Measurements from ENCODE around the gene TMPO.
A peak's percentile ranks its signal among the peaks of the same experiment; 100 is the strongest.

Gene TMPO, protein sequence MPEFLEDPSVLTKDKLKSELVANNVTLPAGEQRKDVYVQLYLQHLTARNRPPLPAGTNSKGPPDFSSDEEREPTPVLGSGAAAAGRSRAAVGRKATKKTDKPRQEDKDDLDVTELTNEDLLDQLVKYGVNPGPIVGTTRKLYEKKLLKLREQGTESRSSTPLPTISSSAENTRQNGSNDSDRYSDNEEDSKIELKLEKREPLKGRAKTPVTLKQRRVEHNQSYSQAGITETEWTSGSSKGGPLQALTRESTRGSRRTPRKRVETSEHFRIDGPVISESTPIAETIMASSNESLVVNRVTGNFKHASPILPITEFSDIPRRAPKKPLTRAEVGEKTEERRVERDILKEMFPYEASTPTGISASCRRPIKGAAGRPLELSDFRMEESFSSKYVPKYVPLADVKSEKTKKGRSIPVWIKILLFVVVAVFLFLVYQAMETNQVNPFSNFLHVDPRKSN

DNA sequence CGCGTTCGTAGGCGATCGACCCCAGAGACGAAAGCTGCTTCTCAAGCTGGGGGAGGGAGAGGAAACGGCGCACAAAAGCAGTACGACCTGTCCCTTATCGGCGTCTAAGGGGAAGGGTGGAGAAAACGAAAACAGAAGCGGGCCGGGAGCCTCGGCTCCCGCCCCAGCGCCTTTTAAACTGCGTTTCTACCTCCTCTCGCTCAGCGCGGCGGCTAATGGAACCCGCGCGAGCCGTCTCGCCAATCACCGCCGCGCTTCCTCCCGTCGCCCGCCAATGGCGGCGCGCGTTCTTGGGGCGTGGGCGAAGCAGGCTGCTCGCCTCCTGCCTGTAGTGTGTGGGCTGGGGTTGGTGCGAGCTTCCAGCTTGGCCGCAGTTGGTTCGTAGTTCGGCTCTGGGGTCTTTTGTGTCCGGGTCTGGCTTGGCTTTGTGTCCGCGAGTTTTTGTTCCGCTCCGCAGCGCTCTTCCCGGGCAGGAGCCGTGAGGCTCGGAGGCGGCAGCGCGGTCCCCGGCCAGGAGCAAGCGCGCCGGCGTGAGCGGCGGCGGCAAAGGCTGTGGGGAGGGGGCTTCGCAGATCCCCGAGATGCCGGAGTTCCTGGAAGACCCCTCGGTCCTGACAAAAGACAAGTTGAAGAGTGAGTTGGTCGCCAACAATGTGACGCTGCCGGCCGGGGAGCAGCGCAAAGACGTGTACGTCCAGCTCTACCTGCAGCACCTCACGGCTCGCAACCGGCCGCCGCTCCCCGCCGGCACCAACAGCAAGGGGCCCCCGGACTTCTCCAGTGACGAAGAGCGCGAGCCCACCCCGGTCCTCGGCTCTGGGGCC, at the start of gene TMPO:
TMPO (plus strand) TSS at position 304 of the 824 bp plus-strand sequence; CDS start at position 582, 278 bp downstream.
- TF ChIP-seq, protein P1, sequence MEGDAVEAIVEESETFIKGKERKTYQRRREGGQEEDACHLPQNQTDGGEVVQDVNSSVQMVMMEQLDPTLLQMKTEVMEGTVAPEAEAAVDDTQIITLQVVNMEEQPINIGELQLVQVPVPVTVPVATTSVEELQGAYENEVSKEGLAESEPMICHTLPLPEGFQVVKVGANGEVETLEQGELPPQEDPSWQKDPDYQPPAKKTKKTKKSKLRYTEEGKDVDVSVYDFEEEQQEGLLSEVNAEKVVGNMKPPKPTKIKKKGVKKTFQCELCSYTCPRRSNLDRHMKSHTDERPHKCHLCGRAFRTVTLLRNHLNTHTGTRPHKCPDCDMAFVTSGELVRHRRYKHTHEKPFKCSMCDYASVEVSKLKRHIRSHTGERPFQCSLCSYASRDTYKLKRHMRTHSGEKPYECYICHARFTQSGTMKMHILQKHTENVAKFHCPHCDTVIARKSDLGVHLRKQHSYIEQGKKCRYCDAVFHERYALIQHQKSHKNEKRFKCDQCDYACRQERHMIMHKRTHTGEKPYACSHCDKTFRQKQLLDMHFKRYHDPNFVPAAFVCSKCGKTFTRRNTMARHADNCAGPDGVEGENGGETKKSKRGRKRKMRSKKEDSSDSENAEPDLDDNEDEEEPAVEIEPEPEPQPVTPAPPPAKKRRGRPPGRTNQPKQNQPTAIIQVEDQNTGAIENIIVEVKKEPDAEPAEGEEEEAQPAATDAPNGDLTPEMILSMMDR (IDR thresholded peaks at IDR 0.05; ENCODE audit: low read depth, low read length, missing control alignments) = no peak
- H3K4me3 ChIP-seq (replicated peaks; ENCODE audit: low read depth, low read length) = peak within 1 kb of the TSS; percentile 91
- peak; percentile 68 for DNase-seq (ENCODE audit: extremely low read depth, low read depth)

DNA sequence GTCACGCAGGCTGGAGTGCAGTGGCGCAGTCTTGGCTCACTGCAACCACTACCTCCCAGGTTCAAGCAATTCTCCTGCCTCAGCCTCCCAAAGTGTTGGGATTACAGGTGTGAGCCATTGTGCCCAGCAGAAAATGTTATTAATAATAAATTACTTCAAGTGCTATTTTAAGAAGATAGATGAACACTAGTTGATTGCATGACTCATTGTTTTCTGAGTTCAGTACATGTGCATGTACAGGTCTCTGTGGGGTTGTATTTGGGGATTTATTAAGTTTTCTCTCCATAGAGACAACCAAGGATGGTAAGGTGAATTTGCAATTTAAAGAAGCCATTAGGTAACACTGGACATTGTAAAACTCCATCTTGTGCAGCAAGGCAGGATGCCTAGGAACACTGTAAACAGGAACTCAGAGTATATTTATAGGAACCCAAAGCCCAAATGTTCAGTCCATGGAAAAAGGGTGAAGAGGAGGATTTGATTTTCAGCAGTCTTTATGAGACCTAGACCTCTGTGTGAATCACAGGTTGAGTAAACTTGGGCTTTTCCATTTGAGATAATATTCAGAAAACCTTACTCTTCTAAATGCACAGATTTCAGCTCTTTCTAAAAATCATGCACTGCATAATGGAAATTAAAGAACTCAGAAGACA, 49.3 kb upstream of the TMPO start:
- TF ChIP-seq, protein P1 (IDR thresholded peaks at IDR 0.05; ENCODE audit: low read depth, low read length, missing control alignments) = no peak
- no peak for DNase-seq (ENCODE audit: extremely low read depth, low read depth)
- no peak overlapping the region for H3K4me3 ChIP-seq (replicated peaks; ENCODE audit: low read depth, low read length)

DNA sequence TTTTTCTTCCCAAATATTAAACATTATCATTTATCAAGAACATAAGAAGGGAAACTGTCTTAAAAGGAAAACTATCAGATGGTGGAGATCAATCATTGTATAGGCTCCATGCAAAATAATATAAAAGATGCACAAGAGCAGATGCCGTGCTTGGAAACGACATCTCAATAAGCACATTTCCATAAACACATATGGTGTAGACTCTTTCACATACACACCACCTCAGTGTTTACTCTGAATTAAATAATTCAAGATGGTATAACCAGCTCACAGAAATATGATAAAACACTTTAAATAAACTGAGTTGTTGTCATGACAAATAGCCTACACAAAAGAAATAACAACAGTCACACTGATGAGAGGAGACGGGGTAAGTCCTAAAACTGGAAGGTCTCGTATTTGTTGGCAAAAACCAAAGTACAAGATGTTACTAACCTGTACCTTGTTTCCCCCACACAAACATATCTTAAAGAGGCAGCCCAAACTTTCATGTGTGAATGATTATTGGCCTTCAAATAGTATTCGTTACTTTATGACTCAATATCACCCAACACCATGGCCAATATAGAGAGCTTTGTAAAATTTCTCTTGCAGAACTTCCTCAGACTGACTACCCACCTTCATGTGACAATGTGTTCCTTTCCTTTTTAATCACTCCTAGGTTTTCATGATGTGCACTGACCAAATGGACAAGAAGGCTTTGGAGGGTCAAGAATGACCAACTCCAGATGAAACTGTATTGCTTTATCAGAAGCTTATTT, 48.6 kb upstream of the TMPO start:
- no peak for DNase-seq (ENCODE audit: extremely low read depth, low read depth)
- H3K4me3 ChIP-seq (replicated peaks; ENCODE audit: low read depth, low read length) = no peak overlapping the region
- TF ChIP-seq, protein P1 (IDR thresholded peaks at IDR 0.05; ENCODE audit: low read depth, low read length, missing control alignments) = no peak

DNA sequence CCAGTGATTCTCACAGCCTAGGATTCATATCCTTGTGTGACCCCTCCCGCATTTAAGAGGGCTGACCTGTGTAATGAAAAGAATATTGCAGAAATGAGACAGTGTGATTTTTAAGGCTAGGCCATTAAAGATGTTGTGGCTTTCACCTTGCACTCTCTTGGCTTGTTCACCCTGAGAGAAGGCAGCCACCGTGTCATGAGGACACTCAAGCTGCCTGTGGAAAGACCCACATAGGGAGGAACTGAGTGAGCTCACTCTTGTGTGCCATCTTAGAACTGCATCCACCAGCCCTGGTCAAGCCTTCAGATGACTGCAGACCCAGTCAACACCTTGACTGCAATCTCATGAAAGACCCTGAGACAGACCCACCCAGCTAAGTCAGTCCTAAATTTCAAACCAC, 46.3 kb upstream of the TMPO start:
- TF ChIP-seq, protein P1 (IDR thresholded peaks at IDR 0.05; ENCODE audit: low read depth, low read length, missing control alignments) = no peak
- no peak for DNase-seq (ENCODE audit: extremely low read depth, low read depth)
- H3K4me3 ChIP-seq (replicated peaks; ENCODE audit: low read depth, low read length) = no peak overlapping the region

DNA sequence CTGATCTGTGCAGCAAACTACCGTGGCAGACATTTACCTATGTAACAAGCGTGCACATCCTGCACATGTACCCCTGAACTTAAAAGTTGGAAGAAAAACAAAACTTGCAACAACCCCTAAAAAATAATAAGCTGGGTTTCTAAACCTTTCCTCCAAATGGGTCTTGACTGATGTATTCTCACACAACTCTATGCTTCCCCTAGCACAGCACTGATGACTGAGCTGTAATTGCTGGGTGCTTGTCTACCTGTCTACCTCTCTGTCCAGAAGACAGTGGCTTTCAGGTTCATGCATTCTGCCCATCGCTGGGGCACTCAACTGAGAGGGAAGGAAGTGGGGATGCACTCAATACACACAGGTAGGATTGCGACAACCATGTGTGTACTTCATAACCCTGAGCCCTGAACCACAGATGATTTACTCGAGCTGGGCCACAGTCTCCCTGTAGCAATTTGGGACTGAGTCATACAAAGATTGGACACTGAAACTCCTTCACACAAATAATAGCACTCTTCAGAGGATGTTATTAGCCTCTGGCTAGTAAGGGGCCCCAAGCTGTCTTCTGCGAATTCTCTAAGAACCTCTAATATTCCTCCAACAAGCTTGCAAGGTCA, 44.8 kb upstream of the TMPO start:
- no peak overlapping the region for H3K4me3 ChIP-seq (replicated peaks; ENCODE audit: low read depth, low read length)
- TF ChIP-seq, protein P1 (IDR thresholded peaks at IDR 0.05; ENCODE audit: low read depth, low read length, missing control alignments) = no peak
- no peak for DNase-seq (ENCODE audit: extremely low read depth, low read depth)
